Upper lobe of left lung (tissue), 6 donors: Measurements from ENCODE around the gene PTPRN2. TPM values are rescaled to one million over a fixed set of nuclear protein-coding genes. Genes with fewer than 3 reads are reported as not detected.

ENCODE experiments used
- ATAC-seq, 2 donors: fragments of 200-7000 bp; cut with Tn5 transposase; one replicate each; pipeline ENCODE4 v1.9.1; 2022; ENCODE audit warnings: mild to moderate bottlenecking in 2 of 2, moderate library complexity in 2 of 2; ENCODE audit not compliant: low FRiP score in 2 of 2
- DNase-seq, 2 donors: peaks; one replicate each; pipeline ENCODE4 v3.0.0-alpha.2; 2019 to 2020
- H3K27ac ChIP-seq, 4 donors: fragments of 200-600 bp; sonication (generic); one replicate each; pipeline ENCODE4 v1.5.1; 2016 to 2019
- H3K27me3 ChIP-seq, 4 donors: fragments of 200-600 bp; sonication (generic); one replicate each; pipeline ENCODE4 v1.5.1; 2017 to 2019
- H3K36me3 ChIP-seq, 4 donors: fragments of 200-600 bp; sonication (generic); one replicate each; pipeline ENCODE4 v1.5.1; 2016 to 2019
- H3K4me1 ChIP-seq, 4 donors: fragments of 200-600 bp; sonication (generic); one replicate each; pipeline ENCODE4 v1.5.1; 2018 to 2019
- H3K4me3 ChIP-seq, 4 donors: fragments of 200-600 bp; sonication (generic); one replicate each; pipeline ENCODE4 v1.5.1; 2017 to 2019; ENCODE audit warnings: mild to moderate bottlenecking in 2 of 4, moderate library complexity in 1 of 4
- H3K9me3 ChIP-seq, 4 donors: fragments of 200-600 bp; sonication (generic); one replicate each; pipeline ENCODE4 v1.5.1; 2018 to 2019
- CTCF ChIP-seq, 6 experiments: fragments of 450-650 bp in 4 of 6; fragments of 200-600 bp in 2 of 6; sonication (generic) in 2 of 6; IDR thresholded peaks; one replicate each; pipeline ENCODE4 v1.5.1; 2016 to 2019; ENCODE audit warnings: antibody characterized with exemption in 6 of 6
- EP300 ChIP-seq, 4 donors: sonication (generic); formaldehyde crosslinking; IDR thresholded peaks; one replicate each; pipeline ENCODE4 v1.5.1; 2017; ENCODE audit warnings: antibody characterized with exemption in 4 of 4, control low read depth in 2 of 4
- POLR2A ChIP-seq, 4 donors: fragments of 450-650 bp; IDR thresholded peaks; one replicate each; pipeline ENCODE4 v1.5.1; 2016 to 2017; ENCODE audit warnings: antibody characterized with exemption in 4 of 4, mild to moderate bottlenecking in 2 of 4
- POLR2AphosphoS5 ChIP-seq, 2 donors: sonication (generic); formaldehyde crosslinking; IDR thresholded peaks; one replicate each; pipeline ENCODE4 v1.5.1; 2017; ENCODE audit warnings: antibody characterized with exemption in 2 of 2
- WGBS, 2 donors: methylation state at CpG; one replicate each; pipeline ENCODE4 v1.1.5; 2017 to 2018; 5-methylcytosine and 5-hydroxymethylcytosine counted together
- total RNA-seq, 6 donors: library from RNA; depleted of rRNA in 4 of 6; stranded (reverse); fragments of >200 nt in 4 of 6; gene quantifications; one replicate each; pipeline versions ENCODE4 v1.1.0 to v1.2.1, GENCODE V29; 2016 to 2021
- donor health status: DM: no; HTN: no; CAD: no; lungs with moderate emphysema.
- donor health status: DM: no; HTN: yes; CAD: no; lungs with severe emphysema.

The PTPRN2 gene
- total RNA-seq, 6 donors from 2014 or later = 3.3 to 7.9 (median 5.2) TPM

- ATAC-seq = peak in 1 of 2 donors; percentile 28
- DNase-seq = no peak
- 84 to 85% methylated on average over 15 to 27 of the region's 27 CpGs for WGBS, 2 donors
These were observed 835.5 kb downstream of the PTPRN2 start for GRCh38 chr7:157751951-157752673.

GRCh38 chr7:157751406-157751805 lies 836.2 kb downstream of the PTPRN2 start:
- 80 to 83% methylated on average over 22 of the region's 22 CpGs for WGBS, 2 donors
- no peak overlapping the region for H3K4me3 ChIP-seq
- no peaks in the 10 kb centered on the region for H3K4me1 ChIP-seq
- no peak for ATAC-seq
- TF ChIP-seq POLR2A (IDR thresholded peaks at IDR 0.05) = no peak
- TF ChIP-seq POLR2AphosphoS5 (IDR thresholded peaks at IDR 0.05) = no peak
- no peak for TF ChIP-seq EP300 (IDR thresholded peaks at IDR 0.05)
- TF ChIP-seq CTCF (IDR thresholded peaks at IDR 0.05) = no peak
- no peak for DNase-seq
- H3K36me3 ChIP-seq = no peaks in the 10 kb centered on the region
- no peaks in the 10 kb centered on the region for H3K9me3 ChIP-seq
- no peaks in the 10 kb centered on the region for H3K27me3 ChIP-seq
- no peak overlapping the region for H3K27ac ChIP-seq

More at GRCh38 chr7:157751951-157752673, 835.5 kb downstream of the PTPRN2 start:
- TF ChIP-seq CTCF (IDR thresholded peaks at IDR 0.05) (no peak), POLR2AphosphoS5 (IDR thresholded peaks at IDR 0.05) (no peak), POLR2A (IDR thresholded peaks at IDR 0.05) (no peak), EP300 (IDR thresholded peaks at IDR 0.05) (no peak)
- Histone ChIP-seq H3K4me3 (no peak overlapping the region), H3K27me3 (no peaks in the 10 kb centered on the region), H3K4me1 (no peaks in the 10 kb centered on the region), H3K36me3 (no peaks in the 10 kb centered on the region), H3K27ac (no peak overlapping the region), H3K9me3 (no peaks in the 10 kb centered on the region)

- H3K36me3 ChIP-seq = no peaks in the 10 kb centered on the region
- no peak for TF ChIP-seq EP300 (IDR thresholded peaks at IDR 0.05)
- no peak for TF ChIP-seq POLR2A (IDR thresholded peaks at IDR 0.05)
- no peak for TF ChIP-seq POLR2AphosphoS5 (IDR thresholded peaks at IDR 0.05)
- no peak for TF ChIP-seq CTCF (IDR thresholded peaks at IDR 0.05)
- WGBS, 2 donors = 68 to 87% methylated on average over 6 of the region's 6 CpGs
These were observed 837.3 kb downstream of the PTPRN2 start for GRCh38 chr7:157750291-157750690.

GRCh38 chr7:157745721-157746709 lies 841.6 kb downstream of the PTPRN2 start:
- ATAC-seq = peak in 1 of 2 donors; percentile 62
- no peaks in the 10 kb centered on the region for H3K27me3 ChIP-seq
- 87 to 94% methylated on average over 9 to 25 of the region's 25 CpGs for WGBS, 2 donors
- H3K27ac ChIP-seq = no peak overlapping the region
- no peak for TF ChIP-seq EP300 (IDR thresholded peaks at IDR 0.05)
- TF ChIP-seq POLR2A (IDR thresholded peaks at IDR 0.05) = no peak
- no peaks in the 10 kb centered on the region for H3K4me1 ChIP-seq
- no peaks in the 10 kb centered on the region for H3K9me3 ChIP-seq
- DNase-seq = no peak
- H3K36me3 ChIP-seq = no peaks in the 10 kb centered on the region
- no peak overlapping the region for H3K4me3 ChIP-seq

More at GRCh38 chr7:157750291-157750690, 837.3 kb downstream of the PTPRN2 start:
- no peak overlapping the region for H3K27ac ChIP-seq
- H3K27me3 ChIP-seq = no peaks in the 10 kb centered on the region
- H3K4me1 ChIP-seq = no peaks in the 10 kb centered on the region
- no peak for DNase-seq
- H3K4me3 ChIP-seq = no peak overlapping the region
- H3K9me3 ChIP-seq = no peaks in the 10 kb centered on the region
- no peak for ATAC-seq
